MG63 (cell line): ENCODE data around the gene FOXC2. TPM values are rescaled to one million over a fixed set of nuclear protein-coding genes. Genes with fewer than 3 reads are reported as not detected.

Source experiments
- DNase-seq: peaks from one replicate; pipeline ENCODE4 v3.0.0-alpha.2; 2020
- H3K27me3 ChIP-seq: fragments of 250-450 bp; sonication (Bioruptor Pico); 2 replicates; pipeline ENCODE4 v1.5.1; 2020; ENCODE audit warnings: mild to moderate bottlenecking, moderate library complexity
- H3K36me3 ChIP-seq: fragments of 250-450 bp; sonication (Bioruptor Pico); 2 replicates; pipeline ENCODE4 v1.5.1; 2020; ENCODE audit warnings: mild to moderate bottlenecking, moderate library complexity
- H3K4me3 ChIP-seq: fragments of 250-450 bp; sonication (Bioruptor Pico); 2 replicates; pipeline ENCODE4 v1.5.1; 2020; ENCODE audit warnings: mild to moderate bottlenecking, moderate library complexity
- H3K9me3 ChIP-seq: fragments of 250-450 bp; sonication (Bioruptor Pico); 2 replicates; pipeline ENCODE4 v1.5.1; 2020; ENCODE audit warnings: mild to moderate bottlenecking, moderate library complexity
- total RNA-seq: library from RNA; depleted of rRNA; stranded (reverse); fragments of >200 nt; shearing (Covaris generic); gene quantifications from 2 replicates; pipeline ENCODE4 v1.2.3, GENCODE V29; 2014; ENCODE audit warnings: low replicate concordance

The FOXC2 gene
- total RNA-seq, 1 experiment from 2014 or later: 7.1 TPM

DNA sequence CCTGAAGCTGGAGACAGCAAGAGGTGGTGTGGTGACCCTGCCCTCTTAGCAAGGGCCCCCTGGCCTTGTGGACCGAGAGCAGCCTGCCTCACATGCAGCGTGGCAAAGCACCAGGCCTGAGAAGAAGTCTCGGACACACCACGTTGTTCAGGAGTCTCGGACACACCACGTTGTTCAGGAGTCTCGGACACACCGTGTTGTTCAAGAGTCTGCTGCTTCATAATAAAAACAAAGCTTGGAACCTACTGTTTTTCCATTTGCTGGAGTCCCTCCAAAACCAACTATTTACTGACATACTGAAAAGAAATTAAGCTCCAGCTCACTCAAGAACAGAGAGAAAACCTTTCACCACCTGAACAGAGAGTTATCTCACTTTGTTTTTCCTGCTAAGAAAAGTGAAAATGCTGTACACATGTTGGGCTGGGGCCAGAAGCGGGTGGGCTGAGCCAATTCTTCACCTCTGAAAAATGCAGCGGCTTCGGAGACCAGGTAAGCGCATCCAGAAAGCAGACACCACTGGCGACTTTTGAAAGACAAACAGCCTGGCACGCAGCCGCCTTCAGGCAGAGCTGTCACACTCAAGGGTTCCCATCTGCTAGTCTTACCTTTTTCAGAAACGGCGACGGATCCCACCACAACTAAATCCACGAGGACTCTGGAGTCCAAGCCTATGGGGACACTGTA lies 20.5 kb upstream of the FOXC2 start:
- no peaks in the 10 kb centered on the region for H3K9me3 ChIP-seq
- no peak for DNase-seq
- no peak overlapping the region for H3K4me3 ChIP-seq
- H3K27me3 ChIP-seq: no peaks in the 10 kb centered on the region
- peaks cover 98% of the 10 kb centered on the region for H3K36me3 ChIP-seq

DNA sequence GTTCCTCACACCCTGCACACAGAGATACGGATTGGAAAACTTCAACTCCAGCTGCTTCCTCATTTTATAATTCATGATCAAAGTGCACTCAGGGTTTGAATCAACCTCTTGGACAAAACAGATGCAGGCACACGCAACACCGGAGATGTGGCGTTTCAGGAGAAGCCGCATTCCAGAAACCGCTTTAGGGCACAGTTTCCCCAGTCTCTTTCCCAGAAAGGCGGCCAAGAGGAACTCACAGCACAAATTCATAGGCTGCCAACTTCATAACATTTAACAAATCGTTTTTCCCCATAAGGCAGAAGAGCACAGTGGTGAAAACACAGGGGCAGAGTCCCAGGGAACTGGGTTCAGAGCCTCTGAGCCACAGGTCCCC lies 20.0 kb upstream of the FOXC2 start:
- DNase-seq: no peak
- Histone ChIP-seq H3K27me3 (no peaks in the 10 kb centered on the region), H3K4me3 (no peak overlapping the region), H3K9me3 (no peaks in the 10 kb centered on the region), H3K36me3 (peaks cover 98% of the 10 kb centered on the region)

DNA sequence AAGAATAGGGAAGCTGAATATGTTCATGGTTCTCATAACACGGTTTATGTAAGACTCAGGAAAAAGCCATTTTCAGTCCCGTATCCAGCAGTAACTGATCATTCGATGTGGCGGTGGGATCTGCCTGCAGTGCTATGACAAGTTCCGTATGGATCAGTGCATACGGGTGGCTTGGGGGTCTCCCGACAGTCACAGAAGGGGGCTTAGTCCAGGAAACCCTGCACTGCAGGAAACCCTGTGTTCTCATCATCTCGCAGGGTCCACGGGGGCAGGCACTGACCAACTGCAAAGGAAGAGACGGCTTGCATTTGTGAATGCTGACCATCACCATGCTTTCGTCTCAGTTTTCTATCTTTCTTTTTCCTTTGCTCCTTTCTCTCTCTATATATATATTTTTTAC lies 19.3 kb upstream of the FOXC2 start:
- no peak overlapping the region for H3K4me3 ChIP-seq
- H3K9me3 ChIP-seq: no peaks in the 10 kb centered on the region
- no peak for DNase-seq
- H3K27me3 ChIP-seq: no peaks in the 10 kb centered on the region
- peaks cover 98% of the 10 kb centered on the region for H3K36me3 ChIP-seq

DNA sequence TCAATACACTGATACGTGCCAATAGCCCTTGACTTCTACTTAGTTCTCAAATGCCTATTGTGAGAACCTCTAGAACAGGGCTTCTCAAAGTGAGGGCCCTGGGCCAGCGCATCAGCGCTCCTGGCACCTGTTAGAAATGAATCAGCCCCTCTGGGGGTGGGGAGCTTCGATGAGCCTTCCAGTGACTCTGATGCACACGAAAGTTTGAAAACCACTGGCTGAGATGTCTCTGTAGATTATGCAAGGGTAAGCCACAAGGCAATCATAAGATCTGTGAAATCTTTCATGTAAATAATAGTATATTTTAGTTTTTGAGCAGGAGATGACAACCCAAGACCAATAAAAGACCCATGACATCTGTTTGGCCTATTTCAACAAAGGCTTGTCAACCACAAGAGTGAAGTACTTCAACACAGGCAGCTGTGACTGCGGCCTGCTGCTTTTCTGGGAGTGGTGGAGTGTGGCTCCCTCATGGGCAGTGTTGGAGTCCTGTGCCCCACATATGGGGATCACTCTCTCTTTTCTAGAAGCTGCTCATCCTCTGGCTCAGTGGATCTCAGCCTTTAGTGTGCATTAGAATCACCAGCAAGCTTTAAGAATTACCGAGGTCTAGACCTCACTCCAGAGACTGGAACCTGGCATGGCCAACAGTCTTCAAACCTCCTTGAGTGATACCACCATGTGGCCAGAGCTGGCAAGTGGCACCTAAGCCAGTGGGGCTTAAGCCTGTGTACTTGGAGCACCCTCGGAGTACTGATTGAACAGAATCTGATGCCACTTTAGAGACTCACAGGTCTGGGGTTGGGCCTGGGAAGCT lies 17.3 kb upstream of the FOXC2 start:
- Histone ChIP-seq H3K9me3 (no peaks in the 10 kb centered on the region), H3K4me3 (no peak overlapping the region), H3K27me3 (no peaks in the 10 kb centered on the region), H3K36me3 (peaks cover 95% of the 10 kb centered on the region)
- no peak for DNase-seq

DNA sequence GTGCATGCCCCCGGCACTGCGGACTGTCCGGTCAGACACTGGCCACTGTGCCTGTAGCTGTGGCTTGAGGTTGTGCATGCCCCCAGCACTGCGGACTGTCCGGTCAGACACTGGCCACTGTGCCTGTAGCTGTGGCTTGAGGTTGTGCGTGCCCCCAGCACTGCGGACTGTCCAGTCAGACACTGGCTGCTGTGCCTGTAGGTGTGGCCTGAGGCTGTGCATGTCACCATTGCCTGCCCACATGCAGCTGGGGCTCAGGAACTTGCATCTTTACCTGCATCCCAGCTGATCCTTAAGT lies 16.8 kb upstream of the FOXC2 start:
- Histone ChIP-seq H3K4me3 (no peak overlapping the region), H3K9me3 (no peaks in the 10 kb centered on the region), H3K36me3 (peaks cover 92% of the 10 kb centered on the region), H3K27me3 (no peaks in the 10 kb centered on the region)
- DNase-seq: no peak

DNA sequence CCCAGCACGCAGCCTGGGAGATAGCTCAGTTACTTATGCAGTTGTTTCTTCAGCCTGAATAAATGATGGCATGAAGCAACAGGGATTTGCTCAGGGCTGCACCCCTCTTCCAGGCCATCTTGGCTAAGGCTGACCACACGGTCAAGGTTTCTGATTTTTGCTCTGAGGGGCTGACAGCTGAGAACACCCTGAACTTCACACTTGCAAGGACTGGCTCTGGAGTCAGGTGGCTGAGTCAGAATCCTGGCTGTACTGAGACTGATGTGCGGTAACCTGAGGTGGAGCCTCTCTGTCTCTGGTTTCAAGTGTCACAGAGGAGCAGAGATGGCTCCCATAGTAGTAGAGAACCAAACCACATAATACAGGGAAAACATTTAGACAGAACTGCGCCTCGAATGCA lies 16.3 kb upstream of the FOXC2 start:
- Histone ChIP-seq H3K36me3 (peaks cover 89% of the 10 kb centered on the region), H3K9me3 (no peaks in the 10 kb centered on the region), H3K4me3 (no peak overlapping the region), H3K27me3 (no peaks in the 10 kb centered on the region)
- peak; percentile 0 for DNase-seq

DNA sequence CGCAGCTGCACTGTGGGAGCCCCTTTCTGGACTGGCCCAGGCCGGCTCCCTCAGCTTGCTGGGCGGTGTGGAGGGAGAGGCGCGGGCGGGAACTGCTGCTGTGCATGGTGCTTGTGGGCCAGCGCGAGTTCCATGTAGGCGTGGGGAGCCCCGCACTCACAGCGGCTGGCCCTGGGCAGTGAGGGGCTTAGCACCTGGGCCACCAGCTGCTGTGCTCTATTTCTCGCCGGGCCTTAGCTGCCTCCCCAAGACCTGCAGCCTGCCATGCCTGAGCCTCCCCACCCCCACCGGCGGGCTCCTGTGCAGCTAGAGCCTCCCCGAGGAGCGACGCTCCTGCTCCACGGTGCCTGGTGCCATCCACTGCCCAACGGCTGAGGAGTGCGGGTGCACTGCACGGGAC lies 13.3 kb upstream of the FOXC2 start:
- peaks cover 58% of the 10 kb centered on the region for H3K36me3 ChIP-seq
- no peaks in the 10 kb centered on the region for H3K27me3 ChIP-seq
- peak; percentile 2 for DNase-seq
- no peak overlapping the region for H3K4me3 ChIP-seq
- no peaks in the 10 kb centered on the region for H3K9me3 ChIP-seq

DNA sequence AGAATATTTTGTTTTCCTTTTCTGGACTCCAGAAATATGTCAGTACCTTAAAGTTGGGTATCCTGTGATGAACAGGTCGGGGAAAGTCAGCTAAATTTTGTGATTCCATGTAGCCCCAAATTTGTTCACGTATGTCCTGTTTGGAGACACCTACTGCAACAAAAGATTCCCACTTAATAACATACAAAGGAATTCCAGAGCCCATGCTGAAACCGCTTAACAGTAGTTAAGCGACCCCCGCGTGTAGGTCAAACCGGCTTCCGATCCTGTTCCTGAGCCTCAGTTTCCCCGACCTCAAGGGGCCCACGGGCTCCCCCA lies 12.1 kb upstream of the FOXC2 start:
- H3K27me3 ChIP-seq: no peaks in the 10 kb centered on the region
- no peaks in the 10 kb centered on the region for H3K9me3 ChIP-seq
- no peak for DNase-seq
- H3K4me3 ChIP-seq: peak overlapping the region; percentile 88
- peaks cover 46% of the 10 kb centered on the region for H3K36me3 ChIP-seq

DNA sequence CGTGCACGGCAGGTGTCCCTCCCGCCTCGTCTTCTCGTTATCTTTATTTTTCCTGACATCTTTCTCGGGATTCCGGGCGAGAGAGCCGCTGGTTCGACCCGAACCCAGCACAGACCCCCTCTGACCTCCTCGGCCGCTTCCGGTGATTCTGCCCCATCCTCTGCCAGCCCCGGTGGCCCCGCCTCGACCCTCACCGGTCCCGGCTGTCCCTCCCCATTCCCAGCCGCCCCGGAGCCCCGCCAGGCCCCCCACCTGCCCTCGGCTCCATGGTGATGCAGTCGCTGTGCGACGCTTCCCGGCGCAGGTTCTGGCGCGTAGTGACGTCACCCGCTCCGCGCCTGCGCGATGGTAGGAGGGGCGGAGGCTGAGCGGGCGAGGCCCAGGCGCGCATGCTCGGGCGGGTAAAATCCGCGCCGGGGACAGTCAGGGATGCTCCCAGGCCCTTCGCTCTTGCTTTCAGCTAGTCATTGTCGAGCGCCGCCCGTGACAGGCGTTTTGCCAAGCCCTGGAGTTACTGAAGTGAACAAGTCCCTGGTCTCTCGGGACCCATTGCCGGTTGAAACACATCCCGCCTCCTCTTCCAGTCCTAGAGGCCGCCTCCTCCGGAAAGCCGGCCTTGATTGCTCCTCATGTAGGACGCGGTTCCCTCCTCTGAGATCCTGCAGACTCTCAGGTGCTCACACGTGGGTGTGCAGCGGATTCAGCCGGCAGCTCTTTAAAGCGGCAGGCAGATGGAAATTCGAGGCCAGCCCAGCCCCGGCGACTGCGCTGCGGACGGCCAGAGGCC lies 11.5 kb upstream of the FOXC2 start, which contains the start of gene MTHFSD:
Gene MTHFSD, minus strand, starts transcription at position 319 of the 787 bp plus-strand sequence. Its CDS starts 51 bp downstream, at position 268.
- H3K4me3 ChIP-seq: peak within 1 kb of the TSS; percentile 88
- H3K36me3 ChIP-seq: peaks cover 43% of the 10 kb centered on the region
- H3K9me3 ChIP-seq: no peaks in the 10 kb centered on the region
- DNase-seq: peak; percentile 100
- no peaks in the 10 kb centered on the region for H3K27me3 ChIP-seq

DNA sequence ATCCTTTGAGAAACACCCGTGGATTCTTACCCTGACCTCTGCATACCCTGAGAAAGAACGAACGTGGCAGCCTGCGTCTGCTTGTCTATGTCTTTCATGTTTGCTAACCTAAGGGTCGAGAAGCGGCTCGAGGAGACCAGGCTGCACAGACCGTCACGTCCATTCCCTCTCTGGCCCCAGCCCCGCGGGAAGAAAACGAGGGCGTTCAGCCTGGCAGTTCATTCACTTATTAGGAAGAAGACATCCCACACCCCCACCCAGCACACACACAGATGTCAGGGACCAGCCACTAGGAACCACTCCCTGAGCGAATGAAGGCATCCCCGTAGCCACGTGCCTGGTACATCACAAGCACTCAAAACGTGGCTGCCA lies 10.9 kb upstream of the FOXC2 start:
- Histone ChIP-seq H3K9me3 (no peaks in the 10 kb centered on the region), H3K27me3 (no peaks in the 10 kb centered on the region), H3K36me3 (peaks cover 37% of the 10 kb centered on the region), H3K4me3 (peak overlapping the region; percentile 88)
- no peak for DNase-seq

DNA sequence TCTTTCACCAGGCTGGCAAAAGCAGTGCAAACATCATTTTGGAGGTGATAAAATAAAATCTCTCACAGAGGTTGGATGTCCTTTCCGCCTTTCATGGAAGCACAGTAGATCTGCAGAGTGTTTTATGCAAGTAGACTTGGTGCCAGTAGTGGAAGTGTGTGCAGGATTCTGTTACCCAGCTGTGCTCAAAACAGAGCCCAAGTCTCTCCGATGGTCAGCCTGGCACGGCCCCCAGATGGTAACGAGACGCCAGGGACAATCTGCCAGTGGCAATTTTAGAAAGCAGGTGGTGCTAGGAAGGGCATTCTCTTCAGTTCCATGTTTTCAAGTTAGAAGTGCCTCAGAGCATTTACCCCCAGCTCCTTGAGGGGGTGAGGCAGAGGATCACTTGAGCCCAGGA lies 10.1 kb upstream of the FOXC2 start:
- no peak for DNase-seq
- no peak overlapping the region for H3K4me3 ChIP-seq
- no peaks in the 10 kb centered on the region for H3K27me3 ChIP-seq
- H3K36me3 ChIP-seq: peaks cover 28% of the 10 kb centered on the region
- no peaks in the 10 kb centered on the region for H3K9me3 ChIP-seq

DNA sequence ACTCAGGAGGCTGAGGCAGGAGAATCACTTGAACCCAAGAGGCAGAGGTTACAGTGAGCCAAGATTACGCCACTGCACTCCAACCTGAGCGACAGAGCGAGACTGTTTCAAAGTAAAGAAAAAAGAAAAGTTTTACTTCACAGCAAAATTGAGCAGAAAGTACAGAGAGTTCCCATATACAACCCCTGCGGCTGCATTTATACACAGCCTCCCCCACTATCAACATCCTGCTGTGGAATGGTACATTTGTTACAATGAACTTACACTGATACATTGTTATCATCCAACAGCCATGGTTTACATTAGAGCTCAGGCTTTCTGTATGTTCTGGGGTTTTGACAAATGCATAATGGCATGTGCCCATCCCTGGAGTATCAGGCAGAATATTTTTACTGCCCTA lies 9.0 kb upstream of the FOXC2 start:
- no peak for DNase-seq
- Histone ChIP-seq H3K27me3 (no peaks in the 10 kb centered on the region), H3K9me3 (no peaks in the 10 kb centered on the region)

DNA sequence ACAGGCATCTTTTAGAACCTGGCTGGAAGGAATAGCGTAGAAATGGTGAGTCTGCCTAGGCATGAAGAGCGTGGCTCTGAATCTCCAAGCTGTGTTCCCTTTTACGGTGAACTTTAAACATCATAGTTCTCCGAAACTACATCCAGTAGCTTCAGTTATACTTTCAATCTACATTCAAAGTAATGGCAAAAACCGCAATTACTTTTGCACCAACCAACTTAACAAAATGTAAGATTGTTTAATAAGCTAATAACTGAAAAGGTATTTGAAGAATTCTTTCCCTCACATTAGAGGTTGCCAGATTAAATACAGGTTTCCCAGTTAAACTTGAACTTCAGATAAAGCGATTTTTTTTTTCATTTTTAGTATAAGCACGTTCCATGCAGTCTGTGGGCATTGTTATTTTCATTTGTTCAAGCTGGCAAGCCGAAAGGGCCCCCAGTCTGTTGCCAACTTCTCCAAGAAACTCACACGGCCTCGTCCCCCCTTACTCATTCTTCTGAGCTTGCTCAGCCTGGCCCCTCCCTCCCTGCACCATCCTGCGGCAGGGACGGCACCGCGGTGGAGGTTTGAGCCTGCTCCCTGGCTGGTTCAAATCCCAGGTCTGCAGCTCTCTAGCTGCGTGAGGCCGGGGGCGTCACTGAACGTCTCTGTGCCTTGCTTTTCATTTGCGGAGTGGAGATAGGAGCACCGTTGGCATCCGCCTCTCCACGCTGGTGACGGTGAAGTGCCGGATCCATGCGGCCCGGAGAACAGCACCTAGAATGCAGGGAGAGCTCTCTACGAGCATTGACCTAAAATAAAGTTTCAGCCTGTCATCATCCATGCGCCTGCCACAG lies 8.1 kb upstream of the FOXC2 start:
- Histone ChIP-seq H3K4me3 (no peak overlapping the region), H3K9me3 (no peaks in the 10 kb centered on the region), H3K36me3 (peaks cover 11% of the 10 kb centered on the region), H3K27me3 (no peaks in the 10 kb centered on the region)
- no peak for DNase-seq

More for the DNA sequence above, 9.0 kb upstream of the FOXC2 start:
- Histone ChIP-seq H3K4me3 (no peak overlapping the region), H3K36me3 (peaks cover 19% of the 10 kb centered on the region)

DNA sequence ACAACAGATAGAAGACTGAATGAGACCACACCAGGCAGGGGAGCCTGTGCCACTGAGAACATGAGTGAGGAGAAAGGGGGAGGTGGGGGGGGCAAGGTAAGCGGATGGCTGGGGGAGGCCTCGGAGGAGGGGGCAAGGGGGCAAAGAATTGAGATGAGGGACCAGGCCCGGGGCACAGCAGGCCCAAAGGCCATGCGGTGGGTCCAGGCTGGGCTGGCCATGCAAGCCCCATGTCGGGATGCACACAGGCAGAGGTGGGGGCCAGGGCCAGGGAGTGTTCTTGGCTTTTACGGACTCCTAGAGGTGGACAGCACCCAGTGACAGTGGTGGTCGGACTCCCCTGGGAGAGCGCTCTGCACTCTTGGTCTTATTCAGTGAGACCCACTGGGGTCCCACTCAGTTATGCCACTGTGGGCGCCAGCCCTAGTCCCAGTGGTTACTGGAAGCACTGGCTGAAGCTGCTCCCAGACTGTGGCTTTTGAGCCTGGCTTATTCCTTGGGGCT lies 6.8 kb upstream of the FOXC2 start:
- Histone ChIP-seq H3K9me3 (no peaks in the 10 kb centered on the region), H3K4me3 (no peak overlapping the region), H3K36me3 (peaks cover under 1% of the 10 kb centered on the region), H3K27me3 (peaks cover 3% of the 10 kb centered on the region; the same call in 1 of the 2 replicates)
- no peak for DNase-seq

DNA sequence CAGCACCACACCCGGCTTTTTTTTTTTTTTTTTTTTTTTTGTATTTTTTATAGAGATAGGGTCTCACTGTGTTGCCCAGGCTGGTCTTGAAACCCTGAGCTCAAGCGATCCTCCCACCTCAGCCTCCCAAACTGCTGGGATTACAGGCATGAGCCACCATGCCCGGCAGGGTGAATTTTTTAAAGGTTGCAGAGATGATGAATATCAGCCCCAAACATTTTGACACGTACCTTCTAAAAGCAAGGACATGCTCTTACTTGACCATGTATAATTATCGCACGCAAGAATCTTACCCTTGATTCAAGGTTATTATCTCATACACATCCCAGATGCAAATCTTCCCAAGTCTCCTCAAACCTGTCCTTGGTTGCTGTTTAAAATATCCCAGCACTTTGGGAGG lies 4.3 kb upstream of the FOXC2 start:
- no peak for DNase-seq
- no peaks in the 10 kb centered on the region for H3K9me3 ChIP-seq
- H3K27me3 ChIP-seq: peaks cover 7% of the 10 kb centered on the region; the same call in 1 of the 2 replicates
- no peak overlapping the region for H3K4me3 ChIP-seq
- no peaks in the 10 kb centered on the region for H3K36me3 ChIP-seq

DNA sequence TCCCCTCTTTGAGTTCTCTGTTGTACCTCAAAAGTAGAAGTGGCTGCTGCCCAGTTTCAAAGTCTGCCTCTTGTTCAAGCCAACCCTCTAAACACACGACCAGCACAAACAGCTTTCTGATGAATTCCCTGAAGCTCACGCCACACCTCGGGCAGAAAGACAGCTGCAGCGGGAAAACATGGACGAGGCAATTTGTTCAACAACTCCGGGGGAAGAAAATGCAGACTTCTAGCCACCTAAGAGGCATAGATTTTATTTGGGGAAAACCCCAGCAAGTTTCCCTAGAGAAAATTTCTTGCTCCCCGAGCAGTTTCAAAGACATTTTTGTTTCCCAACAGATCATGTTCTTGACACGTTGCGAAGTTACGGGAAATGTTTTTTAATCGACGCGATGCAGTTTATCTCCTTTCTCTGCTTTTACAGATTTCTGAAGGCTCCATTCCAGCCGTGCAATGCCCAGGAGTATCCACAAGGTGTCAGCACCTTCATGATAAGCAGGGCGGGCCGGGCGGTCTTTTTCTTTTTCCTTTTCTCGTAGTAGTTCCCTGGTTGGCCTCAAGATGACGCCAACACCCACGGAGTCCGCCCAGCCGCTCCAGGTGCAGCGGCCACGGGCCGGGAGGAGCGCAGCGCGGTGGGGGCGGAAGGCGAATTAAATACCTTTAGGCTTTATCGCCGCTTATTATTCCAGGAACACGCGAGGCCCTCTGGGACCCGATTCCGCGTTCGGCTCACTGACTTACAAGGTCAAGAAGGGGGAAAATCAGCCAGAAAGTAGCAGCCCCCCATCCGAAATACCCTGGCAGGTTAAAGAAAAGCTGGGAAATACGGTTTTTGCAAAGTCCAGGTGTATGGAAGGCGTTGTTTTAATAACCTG lies 2.9 kb upstream of the FOXC2 start:
- peak; percentile 94 for DNase-seq
- Histone ChIP-seq H3K27me3 (peaks cover 7% of the 10 kb centered on the region; the same call in 1 of the 2 replicates), H3K4me3 (peak overlapping the region; percentile 41), H3K36me3 (no peaks in the 10 kb centered on the region), H3K9me3 (no peaks in the 10 kb centered on the region)
